GM10847 (cell line): ENCODE data around the gene PPEF1.

Experiments used
- POLR2A ChIP-seq: IDR thresholded peaks from 2 replicates; pipeline ENCODE4 v1.6.1; 2011; ENCODE audit not compliant: insufficient read length; ENCODE audit errors: extremely low read depth

PPEF1 gene

GRCh38 chrX:18733287-18733686 is 25.8 kb downstream of the PPEF1 start:
- no peak for TF ChIP-seq POLR2A

DNA sequence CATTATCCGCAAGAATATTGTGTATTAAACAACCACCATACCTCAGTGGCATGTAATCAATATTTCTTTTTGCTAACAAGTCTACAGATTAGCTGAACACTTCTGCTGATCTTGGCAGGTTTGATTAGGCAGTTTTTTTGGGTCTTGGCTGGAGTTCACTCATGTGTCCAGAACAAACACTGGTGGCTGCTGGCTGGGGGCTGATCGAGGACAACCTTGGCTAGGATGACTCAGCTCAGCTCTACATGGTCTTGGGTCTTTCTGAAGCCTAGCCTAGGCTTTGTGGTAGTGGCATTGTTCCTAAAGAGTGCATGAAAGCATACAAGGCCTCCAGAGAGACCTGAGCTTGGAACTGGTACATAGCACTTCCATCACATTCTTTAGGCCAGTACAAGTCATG is 41.1 kb downstream of the PPEF1 start:
- TF ChIP-seq POLR2A: no peak

DNA sequence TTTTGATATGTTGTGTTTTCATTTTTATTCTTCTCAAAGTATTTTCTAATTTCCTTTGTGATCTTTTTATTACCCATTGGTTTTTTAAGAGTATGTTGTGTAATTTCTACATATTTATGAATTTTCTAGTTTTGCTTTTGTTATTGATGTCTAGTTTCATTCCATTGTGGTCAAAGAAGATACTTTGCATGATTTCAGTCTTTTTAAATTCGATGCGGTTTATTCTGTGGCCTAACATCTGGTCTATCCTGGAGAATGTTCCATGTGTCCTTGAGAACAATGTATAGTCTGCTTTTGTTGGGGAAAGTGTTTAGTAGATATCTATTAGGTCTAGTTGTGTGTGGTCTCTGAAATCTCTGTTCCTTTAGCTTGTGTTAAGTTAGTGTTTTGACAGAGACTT is 46.2 kb downstream of the PPEF1 start:
- TF ChIP-seq POLR2A: no peak

DNA sequence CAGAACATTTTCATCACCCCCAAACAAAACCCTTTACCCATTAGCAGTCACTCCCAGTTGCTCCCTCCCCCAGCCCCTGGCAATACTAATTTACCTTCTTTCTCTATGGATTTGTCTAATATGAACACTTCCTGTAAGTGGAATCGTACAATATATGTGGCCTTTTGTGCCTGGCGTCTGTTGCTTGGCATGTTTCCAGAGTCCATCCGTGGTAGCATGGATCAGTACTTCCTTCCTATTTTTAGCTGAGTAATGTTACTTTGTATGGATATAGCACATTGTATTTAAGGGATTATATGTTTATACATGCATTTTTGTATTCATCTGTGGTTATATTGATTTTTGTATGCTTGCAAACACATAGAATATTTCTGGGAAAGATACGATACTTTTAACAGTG is 48.2 kb downstream of the PPEF1 start:
- no peak for TF ChIP-seq POLR2A

GRCh38 chrX:18757956-18758932 is 50.8 kb downstream of the PPEF1 start:
- no peak for TF ChIP-seq POLR2A

- no peak for TF ChIP-seq POLR2A
Measured at GRCh38 chrX:18761750-18762149, 54.3 kb downstream of the PPEF1 start.

DNA sequence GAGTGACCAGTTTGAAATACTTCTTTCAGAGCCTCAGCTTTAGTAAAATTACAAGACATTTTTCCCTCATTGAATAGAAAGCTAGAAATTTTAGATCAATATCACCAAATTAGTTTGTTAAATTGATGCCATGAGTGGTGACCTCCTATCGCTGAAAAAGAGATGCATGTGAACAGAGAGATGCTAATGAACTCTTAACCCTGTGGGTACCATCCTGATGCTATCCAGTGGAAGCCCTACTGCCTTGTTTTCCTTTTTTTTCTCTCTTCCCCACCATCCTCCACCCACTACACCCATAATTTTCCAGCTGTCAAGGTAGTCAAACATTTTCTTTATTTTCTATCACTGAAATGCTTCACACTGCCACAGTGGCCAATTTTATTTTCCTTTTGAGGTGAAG is 61.9 kb downstream of the PPEF1 start:
- no peak for TF ChIP-seq POLR2A

DNA sequence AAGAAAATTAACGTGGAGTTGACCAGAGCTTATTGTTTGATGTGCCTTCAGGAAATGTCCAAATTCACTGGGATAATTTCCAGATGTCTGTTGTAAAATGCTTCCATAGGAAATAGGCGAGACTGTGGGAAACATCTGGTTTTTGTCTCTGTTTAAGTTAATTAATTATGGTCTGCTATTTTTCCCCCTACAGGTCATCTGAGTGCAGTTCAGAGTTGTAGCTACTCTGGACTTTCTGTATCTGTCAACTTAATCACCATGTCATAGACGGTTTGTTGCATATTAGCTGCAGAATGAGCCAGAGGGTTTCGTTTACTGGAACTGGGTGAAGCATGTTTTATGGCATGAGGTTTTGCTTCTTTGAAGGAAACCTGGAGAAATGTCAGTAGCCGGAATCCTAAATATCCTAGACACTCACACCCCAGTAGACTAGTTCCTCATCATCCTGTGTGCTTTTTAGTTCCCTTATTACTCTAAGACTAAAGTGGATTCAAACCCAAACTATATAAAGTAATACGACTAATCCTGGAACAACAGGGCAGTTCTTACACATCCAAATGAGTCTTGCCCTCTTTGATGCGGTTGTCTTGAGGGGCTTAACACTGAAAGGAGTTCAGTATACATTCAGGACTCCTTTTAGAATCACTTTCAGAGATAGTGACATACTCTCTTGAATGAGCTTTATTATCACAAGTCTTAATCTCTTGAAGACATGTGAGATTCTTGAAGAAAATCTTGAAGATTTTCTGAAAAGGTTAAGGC is 62.5 kb downstream of the PPEF1 start:
- TF ChIP-seq POLR2A: no peak

DNA sequence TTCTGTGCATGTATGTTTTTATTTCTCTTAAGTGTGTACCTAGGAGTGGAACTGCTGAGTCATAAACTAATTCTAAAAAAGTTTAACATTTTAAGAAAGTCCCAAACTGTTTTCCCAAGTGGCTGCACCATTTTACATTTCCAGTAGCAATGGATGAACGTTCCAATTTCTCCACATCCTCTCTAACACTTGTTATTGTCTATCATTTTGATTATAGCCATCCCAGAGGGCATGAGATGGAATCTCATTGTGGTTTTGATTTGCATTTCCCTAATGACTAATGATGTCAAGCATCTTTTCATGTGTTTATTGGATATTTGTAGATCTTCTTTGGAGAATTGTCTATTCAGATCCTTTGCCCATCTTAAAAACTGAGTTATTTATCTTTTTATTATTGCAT is 82.5 kb downstream of the PPEF1 start:
- TF ChIP-seq POLR2A: no peak

DNA sequence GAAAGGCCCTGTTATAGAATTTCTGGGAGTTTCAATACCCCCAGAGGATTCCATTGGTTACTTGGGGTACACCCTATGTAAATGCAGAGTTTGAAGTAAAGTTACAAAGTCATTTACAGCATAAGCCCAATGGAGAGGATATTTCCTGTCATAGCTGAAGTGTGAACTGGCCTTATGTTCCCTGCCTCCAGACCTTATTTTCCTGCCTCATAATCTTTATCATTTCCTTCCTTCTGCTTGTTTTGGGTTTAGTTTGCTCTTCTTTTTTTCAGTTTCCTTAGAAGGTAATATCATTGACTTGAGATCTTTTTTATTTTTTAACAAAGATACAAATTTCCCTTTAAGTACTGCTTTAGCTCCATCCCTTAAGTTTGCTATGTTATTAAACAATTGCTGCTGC is 85.4 kb downstream of the PPEF1 start:
- TF ChIP-seq POLR2A: no peak

GRCh38 chrX:18793601-18794089 is 86.2 kb downstream of the PPEF1 start:
- TF ChIP-seq POLR2A: no peak

GRCh38 chrX:18797141-18797540 is 89.7 kb downstream of the PPEF1 start:
- no peak for TF ChIP-seq POLR2A

- TF ChIP-seq POLR2A: no peak
Measured at GRCh38 chrX:18799911-18800310, 92.5 kb downstream of the PPEF1 start.

DNA sequence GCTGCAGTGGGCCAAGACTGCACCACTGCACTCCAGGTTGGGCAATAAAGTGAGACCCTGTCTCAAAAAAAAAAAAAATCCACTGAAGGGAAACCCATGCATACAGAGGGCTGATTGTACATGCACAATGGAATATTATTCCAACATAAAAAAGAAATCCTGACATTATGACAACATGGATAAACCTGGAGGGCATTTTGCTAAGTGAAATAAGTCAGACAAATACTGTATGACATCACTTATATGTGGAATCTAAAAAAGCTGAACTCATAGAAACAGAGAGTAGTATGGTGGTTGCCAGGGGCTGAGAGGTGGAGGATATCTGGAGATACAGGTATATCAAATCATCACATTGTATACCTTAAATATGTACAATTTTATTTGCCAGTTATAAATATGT is 102.2 kb downstream of the PPEF1 start:
- TF ChIP-seq POLR2A: no peak

DNA sequence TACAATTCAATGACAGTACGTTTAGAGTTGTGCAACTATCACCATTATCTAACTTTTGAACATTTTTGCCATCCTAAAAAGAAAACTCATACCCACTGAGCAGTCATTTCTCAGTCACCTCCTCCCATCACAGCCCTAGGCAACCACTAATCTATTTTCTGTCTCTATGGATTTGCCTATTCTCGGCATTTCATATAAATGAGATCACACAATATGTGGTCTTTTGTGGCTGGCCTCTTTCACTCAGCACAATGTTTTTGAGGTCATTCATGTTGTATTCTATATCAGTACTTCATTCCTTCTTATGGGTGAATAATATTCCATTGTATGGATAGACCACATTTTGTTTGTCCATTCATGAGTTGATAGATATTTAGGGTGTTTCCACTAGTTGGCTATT is 103.0 kb downstream of the PPEF1 start:
- no peak for TF ChIP-seq POLR2A

GRCh38 chrX:18825375-18825774 is 117.9 kb downstream of the PPEF1 start:
- TF ChIP-seq POLR2A: no peak
